GM12873 (cell line): Measurements from ENCODE around the gene TICRR.

Experiments used
- TF ChIP-seq, protein P1 (sequence below): IDR thresholded peaks from 2 replicates; pipeline ENCODE4 v1.5.1; 2012; ENCODE audit warnings: low read depth, mild to moderate bottlenecking, moderate library complexity, low read length, control low read depth; ENCODE audit not compliant: insufficient read depth; ENCODE audit errors: missing control alignments

TICRR gene

GRCh38 chr15:89575656-89576416 lies 567 bp downstream of the TICRR start:
- TF ChIP-seq, protein P1, sequence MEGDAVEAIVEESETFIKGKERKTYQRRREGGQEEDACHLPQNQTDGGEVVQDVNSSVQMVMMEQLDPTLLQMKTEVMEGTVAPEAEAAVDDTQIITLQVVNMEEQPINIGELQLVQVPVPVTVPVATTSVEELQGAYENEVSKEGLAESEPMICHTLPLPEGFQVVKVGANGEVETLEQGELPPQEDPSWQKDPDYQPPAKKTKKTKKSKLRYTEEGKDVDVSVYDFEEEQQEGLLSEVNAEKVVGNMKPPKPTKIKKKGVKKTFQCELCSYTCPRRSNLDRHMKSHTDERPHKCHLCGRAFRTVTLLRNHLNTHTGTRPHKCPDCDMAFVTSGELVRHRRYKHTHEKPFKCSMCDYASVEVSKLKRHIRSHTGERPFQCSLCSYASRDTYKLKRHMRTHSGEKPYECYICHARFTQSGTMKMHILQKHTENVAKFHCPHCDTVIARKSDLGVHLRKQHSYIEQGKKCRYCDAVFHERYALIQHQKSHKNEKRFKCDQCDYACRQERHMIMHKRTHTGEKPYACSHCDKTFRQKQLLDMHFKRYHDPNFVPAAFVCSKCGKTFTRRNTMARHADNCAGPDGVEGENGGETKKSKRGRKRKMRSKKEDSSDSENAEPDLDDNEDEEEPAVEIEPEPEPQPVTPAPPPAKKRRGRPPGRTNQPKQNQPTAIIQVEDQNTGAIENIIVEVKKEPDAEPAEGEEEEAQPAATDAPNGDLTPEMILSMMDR, result no peak

- TF ChIP-seq, protein P1, result no peak
Measured at GRCh38 chr15:89576417-89576773, 1.1 kb downstream of the TICRR start.

GRCh38 chr15:89577776-89578115 lies 2.5 kb downstream of the TICRR start:
- TF ChIP-seq, protein P1, result no peak

DNA sequence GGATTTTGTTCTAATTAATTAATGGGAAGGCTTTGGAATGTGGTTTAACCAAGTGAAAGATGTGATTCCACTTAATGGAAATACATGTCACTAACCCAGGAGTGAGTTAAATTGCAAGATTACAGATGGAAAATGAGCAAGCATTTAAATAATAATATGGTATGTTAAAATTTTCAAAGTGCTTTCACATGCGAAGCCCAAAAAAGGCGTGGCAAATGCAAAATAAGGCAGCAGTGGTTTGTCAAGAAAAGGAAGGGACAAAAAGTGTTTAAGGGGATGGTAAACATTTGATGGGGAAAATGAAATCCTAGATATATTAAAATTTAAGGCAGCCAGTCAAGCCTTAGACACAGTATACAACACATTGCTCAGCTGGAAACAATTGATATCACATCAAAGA lies 2.9 kb downstream of the TICRR start:
- TF ChIP-seq, protein P1, result no peak

DNA sequence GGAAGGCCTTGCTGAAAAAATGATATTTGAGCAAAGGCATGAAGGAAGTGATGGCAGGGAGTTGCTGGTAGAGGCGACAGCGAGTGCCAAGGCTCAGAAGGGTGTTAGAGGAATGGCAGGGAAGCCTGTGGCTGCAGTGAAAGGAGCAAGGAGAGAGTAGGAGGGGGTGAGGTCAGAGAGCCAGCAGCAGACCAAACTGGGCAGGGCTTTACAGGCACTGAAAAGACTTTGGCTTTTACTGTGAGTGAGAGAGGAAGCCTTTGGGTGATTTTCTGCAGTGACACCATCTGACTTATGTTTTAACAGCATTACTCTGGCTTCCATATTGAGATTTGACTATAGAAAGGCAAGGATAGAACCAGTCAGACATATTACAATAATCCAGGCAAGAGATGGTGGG lies 11.4 kb downstream of the TICRR start:
- TF ChIP-seq, protein P1, result no peak

DNA sequence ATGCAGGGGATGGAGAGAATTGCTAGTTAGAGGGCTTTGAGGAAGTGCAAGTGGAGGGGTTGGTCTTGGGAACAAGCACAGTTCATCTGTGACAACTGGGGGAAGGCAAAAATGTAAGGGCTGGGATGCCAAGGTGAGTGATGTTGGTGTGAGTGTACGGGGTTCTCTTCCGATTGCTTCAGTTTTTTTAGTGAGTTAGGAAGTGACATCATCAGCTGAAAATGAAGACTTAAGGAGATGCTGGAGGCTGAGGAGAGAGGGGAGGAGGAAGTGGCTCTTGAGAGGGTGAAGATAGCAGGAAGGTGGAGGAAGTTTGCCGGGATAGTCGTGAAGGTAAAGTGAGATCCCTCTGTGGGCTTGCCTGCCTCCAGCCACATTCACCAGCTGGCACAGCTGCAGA lies 12.7 kb downstream of the TICRR start:
- TF ChIP-seq, protein P1, result no peak

GRCh38 chr15:89591834-89592233 lies 16.6 kb downstream of the TICRR start:
- TF ChIP-seq, protein P1, result no peak
